CD14-positive monocyte (primary cell): ENCODE data around the gene DPEP2NB. TPM values are rescaled to one million over a fixed set of nuclear protein-coding genes. Genes with fewer than 3 reads are reported as not detected.
"Not testable (repeated sequence)": the region's sequence is repeated elsewhere in the genome, so short reads cannot be mapped to it uniquely, and the experiment has no call there.

Source experiments
- DNase-seq, 3 donors: peaks; one replicate each; pipeline ENCODE4 v3.0.0-alpha.2; 2011 to 2022
- H2AFZ ChIP-seq: 2 replicates; pipeline ENCODE4 v1.6.0; 2012; ENCODE audit warnings: mild to moderate bottlenecking, low read depth, low read length, inconsistent platforms; ENCODE audit not compliant: insufficient read depth, poor library complexity, severe bottlenecking
- H3K27ac ChIP-seq, 2 donors: 1 replicate in 1 of 2; 2 replicates in 1 of 2; pipeline ENCODE4 v1.5.1; 2012 to 2013; ENCODE audit warnings: low read length in 2 of 2, control low read depth in 1 of 2, inconsistent platforms in 1 of 2, low read depth in 1 of 2, mild to moderate bottlenecking in 1 of 2
- H3K27me3 ChIP-seq, 2 donors: one replicate each; pipeline versions ENCODE4 v1.6.0 to v1.6.1; 2011 to 2013; ENCODE audit warnings: low read length in 2 of 2; ENCODE audit not compliant: control insufficient read depth in 2 of 2, insufficient read depth in 2 of 2
- H3K36me3 ChIP-seq, 2 donors: replicated peaks in 1 of 2; 1 replicate in 1 of 2; 2 replicates in 1 of 2; pipeline versions ENCODE4 v1.5.1 to v1.6.1; 2012 to 2013; ENCODE audit warnings: low read length in 2 of 2, control low read depth in 1 of 2, inconsistent platforms in 1 of 2, mild to moderate bottlenecking in 1 of 2; ENCODE audit not compliant: insufficient read depth in 2 of 2, control insufficient read depth in 1 of 2
- H3K4me1 ChIP-seq, 2 donors: 1 replicate in 1 of 2; 2 replicates in 1 of 2; pipeline versions ENCODE4 v1.5.1 to v1.6.1; 2012 to 2013; ENCODE audit warnings: low read length in 2 of 2, control low read depth in 1 of 2, inconsistent platforms in 1 of 2, mild to moderate bottlenecking in 1 of 2, moderate library complexity in 1 of 2; ENCODE audit not compliant: insufficient read depth in 2 of 2, control insufficient read depth in 1 of 2
- H3K4me2 ChIP-seq: replicated peaks from 2 replicates; pipeline ENCODE3; 2012; ENCODE audit warnings: low read length, moderate library complexity, mild to moderate bottlenecking; ENCODE audit not compliant: poor library complexity, severe bottlenecking; ENCODE audit errors: extremely low read depth
- H3K4me3 ChIP-seq, 3 experiments: fragments of 200-600 bp in 1 of 3; sonication (generic) in 1 of 3; replicated peaks in 1 of 3; 1 replicate in 2 of 3; 2 replicates in 1 of 3; pipeline ENCODE4 v1.5.1; 2011 to 2013; ENCODE audit warnings: low read length in 3 of 3, mild to moderate bottlenecking in 3 of 3, control low read depth in 2 of 3, low read depth in 2 of 3, inconsistent platforms in 1 of 3, moderate library complexity in 1 of 3
- H3K79me2 ChIP-seq: 2 replicates; pipeline ENCODE4 v1.6.0; 2012; ENCODE audit warnings: mild to moderate bottlenecking, control low read depth, inconsistent platforms, low read length, moderate library complexity; ENCODE audit not compliant: insufficient read depth
- H3K9ac ChIP-seq: 2 replicates; pipeline ENCODE4 v1.6.0; 2017; ENCODE audit warnings: low read length, mild to moderate bottlenecking; ENCODE audit not compliant: insufficient read depth, poor library complexity, severe bottlenecking
- H3K9me3 ChIP-seq, 2 donors: replicated peaks in 1 of 2; 1 replicate in 1 of 2; 2 replicates in 1 of 2; pipeline versions ENCODE4 v1.5.1 to v1.6.1; 2012 to 2013; ENCODE audit warnings: low read length in 2 of 2, control low read depth in 1 of 2; ENCODE audit not compliant: control insufficient read depth in 1 of 2, insufficient read depth in 1 of 2
- H4K20me1 ChIP-seq: 2 replicates; pipeline ENCODE4 v1.6.0; 2012; ENCODE audit warnings: mild to moderate bottlenecking, low read length, control low read depth, moderate library complexity; ENCODE audit not compliant: insufficient read depth
- H3K27ac Mint-ChIP-seq, 7 donors: one replicate each; pipeline ENCODE4 v1.8.0; 2020; ENCODE audit warnings: mild to moderate bottlenecking in 7 of 7, mixed read lengths in 7 of 7, moderate library complexity in 6 of 7, inconsistent platforms in 2 of 7
- H3K27me3 Mint-ChIP-seq, 3 donors: one replicate each; pipeline ENCODE4 v1.8.0; 2021 to 2022; ENCODE audit warnings: low read depth in 3 of 3, mild to moderate bottlenecking in 3 of 3, mixed read lengths in 3 of 3, moderate library complexity in 3 of 3, inconsistent platforms in 1 of 3
- H3K36me3 Mint-ChIP-seq, 2 donors: one replicate each; pipeline ENCODE4 v1.8.0; 2020; ENCODE audit warnings: mixed read lengths in 2 of 2, inconsistent platforms in 1 of 2, mild to moderate bottlenecking in 1 of 2
- H3K4me1 Mint-ChIP-seq: one replicate; pipeline ENCODE4 v1.8.0; 2020; ENCODE audit warnings: mild to moderate bottlenecking, mixed read lengths
- H3K4me3 Mint-ChIP-seq, 2 donors: one replicate each; pipeline ENCODE4 v1.8.0; 2020; ENCODE audit warnings: mild to moderate bottlenecking in 2 of 2, mixed read lengths in 2 of 2, moderate library complexity in 1 of 2
- H3K9me3 Mint-ChIP-seq, 7 donors: one replicate each; pipeline ENCODE4 v1.8.0; 2020 to 2022; ENCODE audit warnings: mixed read lengths in 7 of 7, mild to moderate bottlenecking in 6 of 7, moderate library complexity in 6 of 7, inconsistent platforms in 2 of 7
- WGBS: methylation state at CpG from one replicate; pipeline ENCODE4 v1.1.5; 2013; ENCODE audit warnings: missing lambda C conversion rate; ENCODE audit not compliant: insufficient coverage; 5-methylcytosine and 5-hydroxymethylcytosine counted together
- intact Hi-C, 2 donors: fragments of 100-400 bp; cut with micrococcal nuclease; formaldehyde crosslinking; loops; one replicate each; pipeline versions ENCODE4 v1.15.0 to v1.15.1; 2023
- polyA plus RNA-seq, 3 donors: library from polyadenylated mRNA; depleted of rRNA in 1 of 3; unstranded in 2 of 3; stranded (reverse) in 1 of 3; fragments of 300-500 nt in 2 of 3; fragments of >200 nt in 1 of 3; fragmentation: Illumina TruSeq in 2 of 3; gene quantifications; 1 replicate in 2 of 3; 2 replicates in 1 of 3; pipeline ENCODE4 v1.2.3, GENCODE V29; 2012 to 2021
- TF ChIP-seq, protein P1 (sequence below): fragments of 200-600 bp; IDR thresholded peaks from one replicate; pipeline ENCODE4 v1.8.0; 2022; ENCODE audit warnings: antibody characterized with exemption, mild to moderate bottlenecking

The DPEP2NB gene
- polyA plus RNA-seq, 3 donors: not detected

GRCh38 chr16:68031951-68032350 is 16.2 kb upstream of the DPEP2NB start:
- intact Hi-C loops: no loop called here
- WGBS: 100% methylated on average over 1 of the region's 2 CpGs
- H3K4me2 ChIP-seq: no peak overlapping the region
- no peaks in the 10 kb centered on the region for H3K27me3 Mint-ChIP-seq
- peaks cover 44 to 64% of the 10 kb centered on the region in 2 donors for H3K36me3 Mint-ChIP-seq
- no peak for DNase-seq
- H4K20me1 ChIP-seq: no peaks in the 10 kb centered on the region
- H3K9me3 ChIP-seq: no peaks in the 10 kb centered on the region
- no peak overlapping the region for H2AFZ ChIP-seq
- H3K9ac ChIP-seq: no peak overlapping the region
- TF ChIP-seq, protein P1, sequence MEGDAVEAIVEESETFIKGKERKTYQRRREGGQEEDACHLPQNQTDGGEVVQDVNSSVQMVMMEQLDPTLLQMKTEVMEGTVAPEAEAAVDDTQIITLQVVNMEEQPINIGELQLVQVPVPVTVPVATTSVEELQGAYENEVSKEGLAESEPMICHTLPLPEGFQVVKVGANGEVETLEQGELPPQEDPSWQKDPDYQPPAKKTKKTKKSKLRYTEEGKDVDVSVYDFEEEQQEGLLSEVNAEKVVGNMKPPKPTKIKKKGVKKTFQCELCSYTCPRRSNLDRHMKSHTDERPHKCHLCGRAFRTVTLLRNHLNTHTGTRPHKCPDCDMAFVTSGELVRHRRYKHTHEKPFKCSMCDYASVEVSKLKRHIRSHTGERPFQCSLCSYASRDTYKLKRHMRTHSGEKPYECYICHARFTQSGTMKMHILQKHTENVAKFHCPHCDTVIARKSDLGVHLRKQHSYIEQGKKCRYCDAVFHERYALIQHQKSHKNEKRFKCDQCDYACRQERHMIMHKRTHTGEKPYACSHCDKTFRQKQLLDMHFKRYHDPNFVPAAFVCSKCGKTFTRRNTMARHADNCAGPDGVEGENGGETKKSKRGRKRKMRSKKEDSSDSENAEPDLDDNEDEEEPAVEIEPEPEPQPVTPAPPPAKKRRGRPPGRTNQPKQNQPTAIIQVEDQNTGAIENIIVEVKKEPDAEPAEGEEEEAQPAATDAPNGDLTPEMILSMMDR: no peak
- no peak overlapping the region for H3K4me3 Mint-ChIP-seq
- peaks cover 0 to 5% of the 10 kb centered on the region in 2 donors for H3K4me1 ChIP-seq
- H3K27me3 ChIP-seq: no peaks in the 10 kb centered on the region
- H3K4me3 ChIP-seq: no peak overlapping the region
- peaks cover 7 to 50% of the 10 kb centered on the region in 2 donors for H3K36me3 ChIP-seq
- H3K27ac Mint-ChIP-seq: peak overlapping the region in 1 of 7 donors; percentile 30
- H3K4me1 Mint-ChIP-seq: peaks cover 7% of the 10 kb centered on the region
- no peaks in the 10 kb centered on the region for H3K9me3 Mint-ChIP-seq
- no peaks in the 10 kb centered on the region for H3K79me2 ChIP-seq
- H3K27ac ChIP-seq: no peak overlapping the region

GRCh38 chr16:68030108-68030507 is 14.4 kb upstream of the DPEP2NB start:
- H3K4me3 Mint-ChIP-seq, H4K20me1 ChIP-seq, H3K27me3 Mint-ChIP-seq, H3K9me3 Mint-ChIP-seq, H2AFZ ChIP-seq, H3K4me1 ChIP-seq, H3K27ac ChIP-seq, H3K4me3 ChIP-seq, H3K4me1 Mint-ChIP-seq, H3K9me3 ChIP-seq, H3K27me3 ChIP-seq, H3K79me2 ChIP-seq, DNase-seq, H3K4me2 ChIP-seq, intact Hi-C loops, H3K9ac ChIP-seq: not testable (repeated sequence)
- H3K36me3 Mint-ChIP-seq: peaks cover 49 to 74% of the 10 kb centered on the region in 2 donors
- H3K36me3 ChIP-seq: peaks cover 12 to 67% of the 10 kb centered on the region in 2 donors
- WGBS: 84% methylated on average over 4 of the region's 6 CpGs
- H3K27ac Mint-ChIP-seq: peak overlapping the region in 1 of 7 donors; percentile 26
